Epidermal melanocyte (primary cell): ENCODE measurements around the gene GOLGA3.
"Not testable (repeated sequence)": the region's sequence is repeated elsewhere in the genome, so short reads cannot be mapped to it uniquely, and the experiment has no call there.

Experiments used
- DNase-seq: peaks from one replicate; pipeline ENCODE4 v3.0.0; 2011; ENCODE audit warnings: low spot score; ENCODE audit not compliant: insufficient read length

Gene GOLGA3

GRCh38 chr12:132818562-132818961 is 10.1 kb downstream of the GOLGA3 start:
- DNase-seq: no peak

DNA sequence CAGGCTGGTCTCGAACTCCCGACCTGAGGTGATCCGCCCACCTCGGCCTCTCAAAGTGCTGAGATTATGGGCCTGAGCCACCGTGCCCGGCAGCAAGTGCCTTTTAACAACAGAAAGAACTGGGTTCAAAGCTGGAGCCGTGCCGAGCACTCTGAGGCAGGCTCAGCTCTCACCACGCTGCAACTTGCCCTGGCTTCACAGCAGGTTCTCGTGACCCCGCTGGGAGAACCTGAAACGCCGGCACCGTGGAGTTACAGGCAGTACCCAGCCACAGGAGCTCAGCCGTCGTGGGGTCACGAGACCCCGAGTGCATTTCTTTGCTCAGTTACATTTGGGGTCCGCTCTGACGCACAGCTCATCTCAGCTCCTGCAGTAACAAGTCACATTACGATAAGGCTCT is 14.4 kb downstream of the GOLGA3 start:
- DNase-seq: no peak

DNA sequence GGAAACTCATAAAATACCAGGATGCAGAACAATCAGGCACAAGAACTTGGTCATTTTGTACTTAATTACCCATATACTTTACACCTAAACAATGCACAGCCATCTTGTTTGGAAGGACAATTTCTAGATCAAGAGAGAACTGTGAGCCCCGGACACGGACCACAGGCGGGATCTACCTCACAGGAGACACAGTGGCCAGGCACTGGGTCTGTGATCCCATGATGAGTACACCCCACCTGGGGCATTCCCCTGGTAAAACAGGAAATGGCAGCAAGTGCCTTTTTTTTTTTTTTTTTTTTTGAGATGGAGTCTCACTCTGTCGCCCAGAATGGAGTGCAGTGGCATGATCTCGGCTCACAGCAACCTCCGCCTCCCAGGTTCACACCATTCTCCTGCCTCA is 15.2 kb downstream of the GOLGA3 start:
- no peak for DNase-seq

GRCh38 chr12:132812631-132813305 is 15.9 kb downstream of the GOLGA3 start:
- DNase-seq: no peak

- not testable (repeated sequence) for DNase-seq
Observed at GRCh38 chr12:132809391-132809790, 19.3 kb downstream of the GOLGA3 start.

- no peak for DNase-seq
Observed at GRCh38 chr12:132807295-132808092, 21.2 kb downstream of the GOLGA3 start.

DNA sequence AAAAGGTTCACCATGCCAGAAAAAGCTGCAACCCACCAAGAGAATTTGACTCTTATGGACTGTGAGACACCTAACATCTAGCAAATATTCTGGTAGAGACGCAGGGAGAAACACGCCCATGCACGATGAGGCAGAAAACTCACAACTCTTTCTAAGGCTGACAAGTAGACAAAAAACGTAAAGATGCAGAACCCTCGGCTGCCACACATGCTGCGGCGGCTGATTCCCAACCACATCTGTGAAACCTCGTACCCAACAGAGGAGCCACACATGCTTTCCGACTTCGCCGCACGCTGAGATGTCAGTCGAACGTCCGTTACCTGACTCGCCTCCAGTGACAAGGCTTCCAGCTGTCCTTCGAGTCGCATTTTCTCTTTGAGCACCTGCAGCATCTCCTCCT is 21.8 kb downstream of the GOLGA3 start:
- DNase-seq: no peak

- DNase-seq: no peak
Observed at GRCh38 chr12:132804426-132804861, 24.2 kb downstream of the GOLGA3 start.

DNA sequence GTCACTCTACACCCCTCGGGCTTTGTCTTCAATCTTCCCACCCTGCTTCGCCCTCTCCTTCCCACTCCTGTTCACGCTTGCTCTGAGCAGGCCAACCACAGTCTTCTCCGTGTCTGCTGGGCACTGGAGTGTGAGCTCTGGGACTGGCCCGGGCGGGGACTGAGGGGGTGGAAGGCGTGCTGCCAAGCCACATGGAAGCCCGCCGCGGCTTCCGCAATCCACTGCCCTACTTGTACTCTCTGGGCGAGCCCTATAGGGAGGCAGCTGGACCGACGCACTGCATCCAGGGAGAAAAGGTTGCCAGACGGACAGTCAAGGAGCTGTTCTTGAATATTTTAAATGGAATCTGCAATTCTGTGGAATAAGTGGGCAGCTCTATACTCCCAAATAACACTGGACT is 24.8 kb downstream of the GOLGA3 start:
- no peak for DNase-seq

DNA sequence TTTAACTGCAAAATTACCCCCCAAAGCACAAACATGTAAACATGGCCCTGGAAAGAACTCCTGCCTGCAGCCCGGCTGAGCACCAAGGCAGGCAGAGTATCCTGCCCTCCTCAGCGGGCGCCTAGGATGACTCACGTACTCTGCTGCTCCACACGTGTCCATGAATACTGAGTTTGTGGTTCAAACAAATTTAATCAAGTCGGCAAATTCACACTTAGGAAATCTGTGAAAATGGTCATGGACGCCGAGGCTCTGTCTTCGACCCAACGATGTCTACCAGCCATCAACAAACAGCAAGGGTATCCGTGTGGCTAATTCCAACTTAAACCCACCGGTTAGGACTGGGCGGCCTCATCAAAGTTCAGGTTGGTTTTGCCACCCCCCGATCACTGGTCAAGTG is 25.5 kb downstream of the GOLGA3 start:
- DNase-seq: no peak

- no peak for DNase-seq
Observed at GRCh38 chr12:132801741-132802140, 26.9 kb downstream of the GOLGA3 start.

DNA sequence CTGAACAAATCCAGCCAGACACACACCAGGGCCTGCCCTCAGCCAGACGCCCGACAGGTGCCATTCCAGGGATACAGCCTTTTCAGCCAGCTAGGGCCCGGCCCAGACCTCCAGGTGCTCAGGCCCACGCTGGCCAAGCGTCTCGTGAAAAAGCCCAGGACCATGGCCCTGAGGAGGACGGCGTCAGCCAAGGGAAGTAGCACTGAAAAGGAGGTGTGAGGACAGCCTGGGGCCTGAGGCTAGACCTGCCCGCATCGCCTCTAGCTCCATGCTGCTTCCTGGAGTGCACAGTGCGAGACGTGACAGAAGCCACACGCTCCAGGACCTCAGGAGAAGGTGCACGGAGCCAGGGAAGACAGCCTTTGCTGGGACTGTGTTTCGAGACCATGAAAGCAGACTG is 29.8 kb downstream of the GOLGA3 start:
- DNase-seq: no peak

DNA sequence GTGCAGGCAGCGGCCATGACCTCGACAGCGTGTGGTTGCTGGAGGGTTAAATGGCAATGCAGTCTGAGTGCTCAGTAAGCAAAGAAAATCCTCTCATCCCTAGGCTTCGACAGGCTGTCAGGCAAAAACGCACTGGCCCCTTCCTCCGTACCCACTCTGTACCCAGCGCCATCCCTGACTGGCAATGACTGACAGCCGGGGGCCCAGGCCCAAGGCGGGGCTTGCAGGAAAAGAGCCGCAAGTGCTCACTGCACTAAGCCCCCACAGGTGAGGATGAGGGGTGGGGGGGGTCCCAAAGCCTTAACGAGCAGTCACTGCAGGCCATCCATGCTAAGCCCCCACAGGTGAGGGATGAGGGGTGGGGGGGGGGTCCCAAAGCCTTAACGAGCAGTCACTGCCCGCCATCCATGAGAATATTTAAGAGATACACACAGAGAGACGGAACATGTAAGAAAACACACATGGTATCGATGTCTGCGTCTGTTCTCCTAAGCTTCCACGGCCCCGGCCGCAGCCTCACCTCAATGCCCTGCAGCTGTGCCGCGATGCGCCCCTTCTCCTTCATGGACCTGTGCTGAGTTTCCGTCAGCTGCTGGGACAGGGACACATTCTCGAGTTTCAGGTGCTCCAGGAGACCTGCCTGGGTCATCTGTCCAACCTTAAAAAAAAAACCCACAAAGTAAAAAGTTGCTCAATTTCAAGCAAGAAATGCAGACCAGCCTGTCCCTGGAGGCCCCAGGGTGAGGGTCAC is 30.7 kb downstream of the GOLGA3 start:
- no peak for DNase-seq

DNA sequence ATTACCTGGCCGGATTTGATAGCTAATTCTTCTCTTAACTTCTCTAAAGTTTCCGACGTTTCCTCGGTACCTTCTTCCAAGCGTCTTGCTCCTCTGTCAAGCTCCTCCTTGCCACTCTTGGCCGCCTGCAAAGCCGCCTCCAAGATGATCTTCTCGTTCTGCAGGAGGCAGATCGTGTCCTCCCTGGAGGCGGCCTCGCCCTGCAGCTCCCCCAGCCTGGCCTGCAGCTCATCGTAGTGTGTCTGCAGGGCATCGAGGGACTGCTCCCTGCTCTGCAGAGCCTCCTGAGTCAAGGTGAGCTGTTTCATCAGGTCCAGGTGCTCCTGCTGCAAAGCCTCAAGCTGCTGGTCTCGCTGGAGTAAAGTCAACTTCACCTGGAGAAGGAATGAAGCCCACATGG is 32.8 kb downstream of the GOLGA3 start:
- no peak for DNase-seq

- not testable (repeated sequence) for DNase-seq
Observed at GRCh38 chr12:132791940-132792339, 36.7 kb downstream of the GOLGA3 start.

DNA sequence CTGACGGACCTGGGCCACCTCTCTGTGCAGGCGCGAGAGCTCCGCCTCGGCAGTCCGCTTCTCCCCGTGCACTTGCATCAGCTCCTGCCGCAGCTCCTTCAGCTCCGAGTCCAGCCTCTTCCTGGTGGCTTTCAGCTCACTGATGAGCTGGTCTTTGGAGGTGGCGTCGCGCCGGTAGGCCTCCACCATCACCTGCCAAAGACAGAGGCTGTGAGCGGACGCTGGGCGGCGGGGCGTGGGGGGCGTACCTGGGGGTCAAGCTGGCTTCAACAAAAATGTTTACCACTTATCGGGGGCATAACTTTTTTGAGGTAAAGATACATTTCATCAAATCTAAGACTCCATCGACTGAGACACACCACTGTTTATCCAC is 39.6 kb downstream of the GOLGA3 start:
- DNase-seq: no peak

DNA sequence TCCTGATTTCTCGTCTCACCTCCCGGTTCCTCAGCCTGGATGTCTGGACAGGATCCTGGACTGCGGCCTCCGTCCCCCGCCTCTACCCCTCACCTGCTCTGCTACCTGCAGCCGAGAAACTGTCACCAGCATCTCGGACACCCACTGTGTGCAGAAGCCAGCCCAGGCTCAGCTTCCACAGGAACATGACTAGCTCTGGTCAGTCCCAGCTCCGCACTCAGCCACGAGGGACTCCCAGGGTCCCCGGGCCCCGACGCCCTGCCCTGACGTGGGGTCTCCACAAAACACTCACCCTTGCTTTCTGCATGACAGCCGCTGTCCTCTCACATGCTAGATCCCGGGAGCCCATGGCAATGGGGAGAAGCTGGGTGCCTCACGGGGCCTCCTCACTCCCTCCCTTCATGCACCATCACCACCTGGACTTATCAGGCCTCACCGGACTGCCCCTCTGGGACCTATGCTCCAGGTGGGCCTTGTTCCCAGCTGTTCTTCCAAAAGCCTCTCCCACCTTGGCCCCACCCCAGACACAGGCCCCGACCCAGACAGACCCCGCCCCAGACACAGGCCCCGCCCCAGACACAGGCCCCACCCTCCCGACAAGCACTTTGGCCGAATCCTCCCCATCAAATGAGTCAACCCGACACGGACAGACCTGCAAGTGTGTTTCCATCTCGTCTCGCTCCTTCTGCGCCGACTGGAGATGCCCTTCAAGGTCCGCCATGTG is 40.1 kb downstream of the GOLGA3 start:
- DNase-seq: no peak

DNA sequence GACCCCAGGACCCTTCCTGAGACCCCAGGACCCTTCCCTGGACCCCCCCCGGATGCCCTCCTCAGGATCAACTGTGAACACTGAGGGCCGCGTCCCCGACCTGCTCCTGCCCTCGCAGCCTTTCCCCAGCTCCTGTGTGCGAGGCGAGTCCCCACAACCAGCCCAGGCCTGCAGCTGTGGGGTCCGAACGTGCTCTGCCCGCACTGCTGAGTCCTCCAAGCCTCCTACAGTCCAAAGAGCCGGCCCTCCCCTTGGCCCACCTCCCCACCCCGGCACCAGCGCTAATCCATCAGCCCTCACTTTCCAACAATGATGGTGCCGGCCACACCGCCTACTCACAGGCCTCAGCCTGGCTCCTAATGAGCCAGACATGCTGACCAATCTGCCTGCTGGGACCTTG is 40.8 kb downstream of the GOLGA3 start:
- no peak for DNase-seq

- no peak for DNase-seq
Observed at GRCh38 chr12:132786192-132786591, 42.5 kb downstream of the GOLGA3 start.

GRCh38 chr12:132784580-132784979 is 44.1 kb downstream of the GOLGA3 start:
- no peak for DNase-seq

- DNase-seq: peak; percentile 87
Observed at GRCh38 chr12:132783917-132784531, 44.6 kb downstream of the GOLGA3 start.
